AG20443 (cell line): ENCODE data around the gene PLEKHG1.
A peak's percentile ranks its signal among the peaks of the same experiment; 100 is the strongest.

Experiments
- DNase-seq: peaks from one replicate; pipeline ENCODE4 v3.0.0; 2012; ENCODE audit warnings: low spot score, mixed read lengths

PLEKHG1 gene

DNA sequence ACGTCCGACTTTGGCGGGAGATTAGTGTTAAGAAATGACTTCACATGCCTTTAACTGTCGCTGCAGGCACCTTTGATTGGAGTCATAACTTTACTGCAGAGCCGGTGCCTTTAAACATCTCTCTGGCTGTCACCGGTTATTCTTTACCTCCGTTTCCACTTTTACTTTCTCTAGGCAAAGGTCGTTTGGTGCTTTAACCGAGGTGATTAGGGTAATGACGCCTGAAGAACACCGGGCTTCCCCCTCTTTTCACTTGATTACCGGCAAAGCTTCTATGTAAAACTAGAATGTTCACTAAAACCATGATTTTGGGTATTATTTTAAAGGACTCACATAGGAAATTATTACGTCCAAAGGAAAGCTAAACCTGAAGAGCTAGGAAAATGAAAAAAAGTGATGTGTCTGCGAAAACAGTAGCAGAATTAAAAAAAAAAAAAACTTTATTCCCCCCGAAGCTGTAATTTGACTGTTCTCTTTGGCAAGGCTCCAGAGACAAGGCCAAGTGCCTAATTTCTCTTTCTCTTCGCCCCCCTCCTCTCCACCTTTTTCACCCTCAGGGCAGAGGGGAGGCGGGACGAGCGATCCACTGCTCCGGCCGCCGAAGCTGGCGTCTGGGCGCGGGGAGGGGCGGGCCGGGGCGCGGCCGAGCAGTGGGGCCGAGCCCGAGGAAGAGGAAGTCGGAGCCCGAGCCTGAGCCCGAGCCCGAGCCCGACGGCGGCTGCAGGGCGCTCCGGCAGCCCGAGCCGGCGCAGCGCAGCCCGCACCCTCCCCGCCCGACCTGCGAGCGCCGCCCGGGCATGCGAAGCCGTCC, at the start of gene PLEKHG1:
PLEKHG1 (plus strand) TSS at position 687 of the 811 bp plus-strand sequence. CDS start 133,797 bp downstream, outside the sequence.
- peak; percentile 88 for DNase-seq

- no peak for DNase-seq
Observed at GRCh38 chr6:150550244-150550643, 49.4 kb upstream of the PLEKHG1 start.

GRCh38 chr6:150557043-150557599, 42.6 kb upstream of the PLEKHG1 start:
- no peak for DNase-seq

GRCh38 chr6:150560004-150560883, 39.4 kb upstream of the PLEKHG1 start:
- DNase-seq: no peak

DNA sequence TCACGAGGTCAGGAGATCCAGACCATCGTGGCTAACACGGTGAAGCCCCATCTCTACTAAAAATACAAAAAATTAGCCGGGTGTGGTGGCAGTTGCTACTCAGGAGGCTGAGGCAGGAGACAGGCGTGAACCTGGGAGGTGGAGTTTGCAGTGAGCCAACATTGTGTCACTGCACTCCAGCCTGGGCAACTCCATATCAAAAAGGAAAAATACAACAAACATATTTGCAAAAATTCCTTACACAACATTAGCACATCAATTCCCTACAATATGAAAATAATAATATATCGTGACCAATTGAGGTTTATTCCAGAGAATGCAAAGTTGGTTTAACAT, 38.8 kb upstream of the PLEKHG1 start:
- DNase-seq: no peak

- no peak for DNase-seq
Observed at GRCh38 chr6:150565945-150566344, 33.7 kb upstream of the PLEKHG1 start.

GRCh38 chr6:150566486-150566885, 33.2 kb upstream of the PLEKHG1 start:
- no peak for DNase-seq

DNA sequence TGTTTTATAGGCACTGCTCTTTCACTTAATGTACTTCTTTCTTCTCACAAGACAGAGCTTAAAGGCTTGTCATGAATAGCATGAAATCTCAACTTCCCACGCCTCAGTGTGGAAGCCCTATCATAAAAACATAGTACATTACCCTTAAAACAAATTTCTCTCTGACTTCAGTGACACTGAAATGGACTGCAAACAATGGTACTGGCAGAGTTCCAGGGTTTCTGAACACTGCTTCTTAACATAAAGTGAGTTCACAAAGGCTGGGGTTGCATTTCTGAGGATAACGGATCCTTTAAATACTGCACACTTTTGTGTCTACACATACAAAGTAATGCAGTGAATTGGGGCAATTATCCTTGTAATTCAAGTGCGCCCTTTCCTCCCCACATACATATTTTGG, 32.3 kb upstream of the PLEKHG1 start:
- DNase-seq: no peak

GRCh38 chr6:150567823-150568383, 31.8 kb upstream of the PLEKHG1 start:
- no peak for DNase-seq

- no peak for DNase-seq
Observed at GRCh38 chr6:150568560-150568959, 31.1 kb upstream of the PLEKHG1 start.

- DNase-seq: no peak
Observed at GRCh38 chr6:150569161-150569560, 30.5 kb upstream of the PLEKHG1 start.

DNA sequence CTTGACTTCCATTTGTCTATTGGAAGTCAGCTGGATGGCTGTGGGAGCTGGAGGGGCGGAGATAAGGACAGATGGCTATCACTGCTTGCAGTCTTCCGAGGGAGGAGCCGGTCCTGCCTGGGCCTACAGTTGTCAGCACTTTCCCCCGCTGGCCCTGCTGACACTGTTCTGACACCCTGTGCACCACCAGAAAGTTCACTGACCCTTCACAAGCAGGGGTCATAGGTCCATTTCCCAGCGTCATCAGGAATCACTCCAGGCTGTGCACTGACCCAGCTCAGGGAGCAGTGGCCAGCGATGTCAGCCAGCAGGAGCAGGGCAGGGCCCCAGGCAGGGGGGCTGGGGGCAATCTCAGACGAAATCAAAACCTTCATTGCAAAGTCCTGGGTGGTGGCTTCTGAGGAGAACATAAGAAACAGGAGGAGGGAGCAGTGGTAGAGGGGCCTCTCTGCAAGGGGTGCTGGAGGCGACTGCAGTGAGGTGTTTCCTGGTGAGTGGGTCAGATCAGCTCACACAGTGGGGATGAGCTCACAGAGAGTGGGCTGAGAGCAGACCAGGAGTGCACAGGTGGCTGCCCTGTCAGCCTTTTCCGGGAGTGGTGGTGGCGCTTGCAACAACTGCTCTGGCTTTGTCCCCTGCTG, 26.5 kb upstream of the PLEKHG1 start:
- no peak for DNase-seq

- DNase-seq: no peak
Observed at GRCh38 chr6:150575836-150576235, 23.8 kb upstream of the PLEKHG1 start.

GRCh38 chr6:150576651-150577226, 22.9 kb upstream of the PLEKHG1 start:
- no peak for DNase-seq

- DNase-seq: no peak
Observed at GRCh38 chr6:150579611-150580010, 20.1 kb upstream of the PLEKHG1 start.

- DNase-seq: no peak
Observed at GRCh38 chr6:150580489-150580888, 19.2 kb upstream of the PLEKHG1 start.

- DNase-seq: no peak
Observed at GRCh38 chr6:150584065-150584464, 15.6 kb upstream of the PLEKHG1 start.

DNA sequence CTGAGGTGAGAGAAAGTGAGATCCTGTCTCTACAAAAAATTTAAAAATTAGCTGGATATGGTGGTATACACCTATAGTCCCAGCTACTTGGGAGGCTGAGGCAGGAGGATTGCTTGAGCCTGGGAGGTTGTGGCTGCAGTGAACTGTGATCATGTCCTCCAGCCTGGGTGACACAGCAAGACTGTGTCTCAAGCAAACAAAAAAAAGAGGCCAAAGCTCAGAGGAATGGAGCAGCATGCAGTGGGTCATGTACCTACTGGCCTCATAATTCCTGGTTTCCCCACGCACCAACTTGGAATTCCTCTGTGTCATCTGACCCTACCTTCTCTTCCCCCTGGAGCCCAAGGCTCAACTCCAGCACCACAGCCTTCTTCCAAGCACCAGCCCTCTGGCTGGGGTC, 15.1 kb upstream of the PLEKHG1 start:
- no peak for DNase-seq

DNA sequence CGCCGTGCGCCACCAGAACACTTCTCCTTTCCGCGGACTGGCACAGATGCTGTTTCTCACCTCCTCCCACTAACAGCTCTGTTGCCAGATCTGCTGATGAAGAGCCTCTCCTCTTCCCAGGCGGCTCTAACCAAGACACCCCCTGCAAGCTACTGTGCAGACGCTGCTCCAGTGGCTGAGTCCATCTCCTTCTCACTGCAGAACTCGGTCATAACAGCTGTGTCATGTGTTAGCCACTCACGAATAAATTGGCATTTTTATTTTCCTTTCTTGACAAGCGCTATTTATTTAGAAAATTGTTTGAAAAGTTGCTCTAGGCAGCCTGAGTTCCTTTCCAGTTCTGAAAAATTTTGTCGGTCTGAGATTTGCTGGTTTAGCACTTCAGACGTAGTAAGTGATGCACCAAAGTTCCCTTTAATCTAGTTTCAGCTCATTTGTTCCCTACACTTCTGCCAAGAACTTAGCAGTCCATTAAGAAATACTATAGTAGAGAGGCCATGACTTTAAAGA, 12.8 kb upstream of the PLEKHG1 start:
- no peak for DNase-seq

GRCh38 chr6:150587637-150588036, 12.0 kb upstream of the PLEKHG1 start:
- DNase-seq: no peak

- no peak for DNase-seq
Observed at GRCh38 chr6:150588888-150589499, 10.7 kb upstream of the PLEKHG1 start.
